GM18951 (cell line): Measurements from ENCODE around the gene MARK3.

Source experiments
- POLR2A ChIP-seq: IDR thresholded peaks from 4 replicates; pipeline ENCODE4 v1.6.1; 2011; ENCODE audit warnings: mild to moderate bottlenecking; ENCODE audit not compliant: insufficient read length, insufficient read depth; ENCODE audit errors: extremely low read depth
- in situ Hi-C: fragments of 300-500 bp; cut with MboI; formaldehyde crosslinking; loops from one replicate; pipeline ENCODE4 v1.12.0; 2022; ENCODE audit warnings: low sequenced_read_pairs, mixed read lengths, inconsistent platforms; ENCODE audit not compliant: unreplicated experiment

MARK3 gene

DNA sequence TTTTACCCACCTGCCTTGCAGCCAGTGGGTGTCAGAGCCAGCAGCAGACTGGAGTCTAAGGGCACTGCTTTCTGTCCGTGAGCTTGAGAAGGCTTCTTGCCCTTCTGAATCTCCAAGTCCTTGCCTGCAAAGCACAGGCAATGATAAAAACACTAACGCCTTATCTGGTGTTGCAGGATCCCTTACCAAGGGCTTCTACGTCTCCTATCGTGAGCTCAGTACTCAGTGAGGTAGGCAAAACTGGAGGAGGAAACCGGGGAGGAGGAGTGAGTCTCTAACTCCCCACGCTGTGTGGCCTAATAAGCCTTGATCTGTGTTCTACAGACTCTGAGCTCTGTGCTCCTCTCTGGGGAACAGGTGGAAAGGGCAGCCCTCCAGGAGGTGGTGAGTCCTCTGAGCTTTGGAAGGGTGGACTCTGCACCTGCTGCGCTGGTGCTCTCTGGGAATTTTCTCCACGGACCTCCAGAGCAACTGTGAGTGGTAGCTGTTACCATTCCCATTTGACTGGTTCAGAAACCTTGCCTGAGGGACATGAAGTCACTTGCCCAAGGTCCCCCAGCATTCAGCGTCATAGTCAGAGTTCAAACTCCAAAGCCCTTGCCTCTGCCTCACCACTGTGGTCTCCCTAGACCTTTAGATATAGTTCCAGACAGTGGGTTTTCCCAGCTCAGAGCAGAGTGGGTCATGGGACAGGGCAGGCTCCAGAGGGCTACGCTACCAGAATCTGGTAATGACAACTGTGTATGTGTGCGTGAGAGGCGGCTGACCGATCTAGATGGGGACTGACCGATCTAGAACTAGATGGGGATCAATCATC, 7.0 kb upstream of the MARK3 start:
- in situ Hi-C loops = no loop called here
- TF ChIP-seq POLR2A = no peak

DNA sequence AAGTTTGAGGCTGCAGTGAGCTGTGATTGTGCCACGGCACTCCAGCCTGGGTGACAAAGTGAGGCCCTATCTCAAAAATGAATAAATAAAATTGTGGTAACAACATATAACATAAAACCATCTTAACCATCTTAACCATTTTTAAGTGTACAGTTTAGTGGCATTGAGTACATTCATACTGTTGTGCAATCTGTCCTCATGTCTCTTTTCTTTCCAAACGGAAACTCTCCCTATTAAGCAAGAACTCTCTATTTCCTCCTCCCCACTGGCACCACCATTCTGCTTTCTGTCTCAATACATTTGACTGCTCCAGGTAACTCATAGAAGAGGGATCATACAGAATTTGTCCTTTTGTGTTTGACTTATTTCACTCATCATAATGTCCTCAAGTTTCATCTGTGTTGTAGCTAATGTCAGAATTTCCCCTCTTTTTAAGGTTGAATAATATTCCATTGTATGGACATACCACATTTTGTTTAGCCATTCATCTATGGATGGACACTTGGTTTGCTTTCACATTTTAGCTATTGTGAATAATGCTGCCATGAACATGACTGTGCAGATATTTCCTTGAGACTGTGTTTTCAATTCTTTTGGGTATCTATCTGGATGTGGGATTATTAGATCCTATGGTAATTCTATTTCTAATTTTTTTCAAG, 4.4 kb upstream of the MARK3 start:
- TF ChIP-seq POLR2A = no peak
- in situ Hi-C loops = no loop called here

DNA sequence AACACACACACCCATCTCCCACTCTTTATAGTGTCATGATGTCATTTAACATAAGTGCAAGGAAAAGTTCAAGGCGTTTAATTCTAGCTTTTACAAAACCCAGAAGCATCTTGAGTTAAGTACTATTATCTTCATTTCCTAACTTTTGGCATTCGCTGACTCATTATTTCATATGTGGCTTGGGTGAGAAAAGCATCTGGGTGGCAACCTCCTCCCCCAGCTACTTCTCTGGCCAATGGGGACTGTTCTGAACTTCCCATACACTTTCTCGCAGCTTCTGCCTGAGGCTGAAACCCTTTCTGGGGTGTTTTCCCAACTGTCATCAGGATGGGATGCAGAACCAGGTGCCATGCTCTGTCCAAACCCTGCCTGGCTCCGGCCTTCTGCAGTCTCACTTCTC, 2.8 kb upstream of the MARK3 start:
- TF ChIP-seq POLR2A = no peak
- in situ Hi-C loops = no loop called here

DNA sequence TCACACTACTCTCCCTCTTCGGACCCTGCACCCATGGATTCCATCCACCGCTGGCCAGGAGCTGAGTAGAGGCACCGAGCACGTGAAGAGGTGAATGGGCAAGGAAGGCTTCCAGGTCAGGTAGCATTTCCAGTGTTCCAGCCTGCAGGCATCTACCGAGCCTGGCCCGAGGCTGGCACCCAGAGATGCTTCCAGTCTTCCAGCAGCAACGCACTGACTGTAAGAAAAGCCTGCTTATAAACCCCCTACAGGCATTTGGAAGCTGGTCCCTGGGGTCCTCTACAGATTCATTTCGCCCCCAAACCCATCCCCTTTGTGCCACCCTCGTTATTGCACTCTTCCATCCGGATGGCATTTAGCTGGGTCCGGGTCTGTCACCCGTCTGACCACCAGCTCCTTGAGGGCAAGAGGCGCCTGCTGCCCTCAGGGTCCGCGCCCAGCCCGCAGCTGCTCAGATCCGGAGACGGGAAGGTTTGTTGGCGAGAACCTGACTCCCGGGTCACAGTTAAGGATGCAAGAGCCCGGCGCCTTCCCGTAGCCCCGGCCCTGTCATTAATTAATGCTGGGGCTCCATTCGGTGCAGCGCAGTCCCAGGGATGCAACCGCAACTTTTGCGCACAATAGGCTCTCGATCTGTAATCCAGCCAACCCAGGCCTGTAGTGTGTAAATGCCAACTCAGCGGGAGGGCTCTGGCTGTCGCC, 614 bp upstream of the MARK3 start:
- no peak for TF ChIP-seq POLR2A
- in situ Hi-C loops = no loop called here

DNA sequence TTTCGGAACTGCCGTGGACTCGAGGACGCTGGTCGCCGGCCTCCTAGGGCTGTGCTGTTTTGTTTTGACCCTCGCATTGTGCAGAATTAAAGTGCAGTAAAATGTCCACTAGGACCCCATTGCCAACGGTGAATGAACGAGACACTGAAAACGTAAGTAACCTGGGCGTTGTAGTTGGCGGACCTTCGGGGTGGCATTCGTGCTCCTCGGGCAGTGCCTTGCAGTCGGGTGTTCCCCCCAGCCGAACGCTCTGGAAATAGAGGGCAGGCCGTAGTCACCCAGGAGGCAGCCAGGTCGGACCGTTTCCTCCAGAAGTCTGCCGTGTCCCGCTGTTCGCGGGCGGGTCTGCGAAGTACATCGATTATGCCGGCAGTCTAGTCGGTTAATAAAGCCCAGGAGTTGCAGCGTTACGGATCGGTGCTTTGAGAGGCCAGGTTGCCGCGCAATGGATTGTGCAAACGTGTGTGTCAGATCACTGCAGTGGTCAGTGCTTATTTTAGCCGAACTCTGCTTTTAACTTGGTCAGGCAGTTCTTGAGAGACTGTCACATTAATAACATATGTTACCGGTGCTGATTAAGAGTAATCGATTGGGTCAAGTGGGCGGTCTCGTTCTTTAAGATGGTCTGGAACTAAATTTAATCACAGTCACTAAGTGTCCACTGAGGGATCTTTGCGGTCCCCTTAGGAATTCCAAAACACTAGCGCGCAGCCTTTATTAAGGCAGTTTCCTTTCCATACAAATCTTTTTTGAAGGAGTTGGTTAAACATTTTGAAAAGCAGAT, 906 bp downstream of the MARK3 start:
- no peak for TF ChIP-seq POLR2A
- in situ Hi-C loops = no loop called here

DNA sequence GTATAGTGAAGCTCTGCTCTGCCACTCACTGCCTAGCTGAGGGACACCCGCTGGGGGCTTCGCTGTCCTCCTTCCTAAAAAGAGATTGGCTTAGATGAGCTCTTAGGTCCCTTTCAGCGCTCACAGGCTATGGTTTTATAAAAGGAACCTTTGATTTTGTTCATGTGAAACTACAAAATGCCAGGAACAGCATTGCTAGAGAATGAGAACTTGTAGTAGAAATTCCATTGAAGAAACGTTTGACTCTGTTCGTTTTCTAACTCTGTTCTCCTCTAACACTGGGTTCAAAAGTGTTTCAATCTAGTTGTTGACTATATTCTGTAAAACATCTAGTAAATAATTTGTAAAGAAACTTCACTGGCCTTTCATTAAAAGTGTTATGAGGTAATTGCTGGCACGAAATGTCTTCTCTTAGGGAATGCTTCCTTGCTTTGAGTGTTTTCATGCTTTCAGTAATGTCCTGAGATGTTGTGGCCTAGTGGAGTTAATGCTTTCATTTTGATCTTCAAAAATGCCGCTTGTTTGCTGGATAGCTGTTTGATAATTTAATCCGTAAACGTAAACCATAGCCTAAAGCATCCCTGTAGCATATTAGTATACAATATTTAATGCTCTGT, 1.6 kb downstream of the MARK3 start:
- in situ Hi-C loops = no loop called here
- no peak for TF ChIP-seq POLR2A

DNA sequence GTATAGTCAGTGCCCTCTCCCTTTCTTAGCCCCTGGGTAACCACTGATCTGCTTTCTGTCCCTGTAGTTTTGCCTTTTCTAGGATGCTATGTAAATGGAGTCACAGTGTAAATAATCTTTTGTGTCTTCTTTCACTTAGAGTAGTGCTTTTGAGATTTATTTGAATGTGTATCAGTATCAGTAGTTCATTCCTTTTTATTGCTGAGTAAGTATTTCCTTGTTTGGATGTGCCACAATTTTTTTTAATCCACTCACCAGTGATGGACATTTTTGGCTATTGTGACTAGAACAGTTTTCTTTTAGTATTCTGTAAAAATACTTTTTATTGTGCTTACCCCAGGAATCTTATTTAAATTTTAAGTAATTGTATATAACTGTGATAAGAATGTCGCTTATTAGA, 3.4 kb downstream of the MARK3 start:
- in situ Hi-C loops = no loop called here

DNA sequence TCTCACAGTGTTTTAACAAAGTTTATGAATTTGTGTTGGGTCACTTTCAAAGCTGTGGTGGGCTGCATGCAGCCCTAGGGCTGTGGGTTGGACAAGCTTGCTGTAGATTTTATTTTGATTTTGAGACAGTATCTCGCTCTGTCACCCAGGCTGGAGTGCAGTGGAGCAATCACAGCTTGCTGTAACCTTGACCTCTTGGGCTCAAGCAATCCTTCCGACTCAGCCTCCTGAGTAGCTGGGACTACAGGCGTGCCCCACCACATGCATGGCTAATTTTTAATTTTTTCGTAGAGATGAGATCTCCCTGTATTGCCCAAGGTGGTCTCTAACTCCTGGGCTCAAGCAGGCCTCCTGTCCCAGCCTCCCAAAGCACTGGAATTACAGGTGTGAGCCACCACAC, 5.4 kb downstream of the MARK3 start:
- TF ChIP-seq POLR2A = no peak
- in situ Hi-C loops = no loop called here

More for the DNA sequence above, 3.4 kb downstream of the MARK3 start:
- no peak for TF ChIP-seq POLR2A

DNA sequence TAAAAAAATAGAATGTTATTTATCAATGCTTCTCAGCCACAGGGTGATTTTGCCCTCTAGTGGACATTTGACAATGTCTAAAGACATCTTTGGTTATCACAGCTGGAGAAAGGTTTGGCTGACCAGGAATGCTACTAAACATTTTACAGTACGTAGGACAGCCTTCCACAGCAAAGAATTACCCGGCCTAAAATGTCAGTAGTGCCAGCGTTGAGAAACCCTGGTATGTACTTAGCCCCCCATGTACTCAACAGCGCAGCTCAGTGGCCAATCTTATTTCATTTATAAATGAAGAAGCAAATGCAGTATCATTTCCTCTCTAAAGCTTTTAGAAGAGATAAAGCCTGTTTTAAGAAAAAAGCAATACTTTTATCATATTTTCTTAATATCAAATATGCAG, 5.8 kb downstream of the MARK3 start:
- in situ Hi-C loops = no loop called here

DNA sequence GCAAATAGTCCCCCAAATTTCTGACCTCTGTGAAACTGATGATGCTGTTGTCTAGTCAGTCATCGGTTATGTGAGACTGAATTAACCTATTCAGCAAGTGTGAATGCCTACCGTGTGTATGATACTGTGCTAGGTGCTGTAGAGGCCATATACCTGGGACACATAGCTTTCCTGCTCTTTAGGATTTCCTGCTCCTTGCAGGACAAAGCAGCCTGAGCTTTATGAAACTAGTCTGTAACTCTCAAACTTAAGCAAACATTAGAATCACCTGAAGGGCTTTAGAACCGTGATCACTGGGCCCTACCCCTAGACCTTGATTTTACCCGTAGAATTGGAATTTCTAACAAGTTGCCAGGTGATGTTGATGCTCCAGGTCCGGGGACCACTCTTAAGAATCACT, 6.9 kb downstream of the MARK3 start:
- no peak for TF ChIP-seq POLR2A
- in situ Hi-C loops = no loop called here

More for the DNA sequence above, 5.8 kb downstream of the MARK3 start:
- no peak for TF ChIP-seq POLR2A

DNA sequence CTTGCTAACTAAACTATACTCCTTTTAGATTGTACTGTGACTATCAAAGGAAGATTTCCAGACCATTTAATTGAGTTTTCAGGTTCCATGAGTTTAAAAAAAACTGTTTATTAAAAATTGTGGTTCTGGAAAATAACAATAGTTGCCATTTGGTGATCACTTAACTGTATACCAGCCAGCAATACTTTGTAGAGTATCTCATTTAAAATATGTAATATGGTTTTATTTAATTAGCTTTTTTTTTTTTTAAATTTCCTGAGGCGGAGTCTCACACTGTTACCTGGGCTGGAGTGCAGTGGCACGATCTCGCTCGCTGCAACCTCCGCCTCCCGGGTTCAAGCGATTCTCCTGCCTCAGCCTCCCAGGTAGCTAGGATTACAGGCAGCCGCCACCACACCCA, 7.4 kb downstream of the MARK3 start:
- in situ Hi-C loops = no loop called here
- no peak for TF ChIP-seq POLR2A

DNA sequence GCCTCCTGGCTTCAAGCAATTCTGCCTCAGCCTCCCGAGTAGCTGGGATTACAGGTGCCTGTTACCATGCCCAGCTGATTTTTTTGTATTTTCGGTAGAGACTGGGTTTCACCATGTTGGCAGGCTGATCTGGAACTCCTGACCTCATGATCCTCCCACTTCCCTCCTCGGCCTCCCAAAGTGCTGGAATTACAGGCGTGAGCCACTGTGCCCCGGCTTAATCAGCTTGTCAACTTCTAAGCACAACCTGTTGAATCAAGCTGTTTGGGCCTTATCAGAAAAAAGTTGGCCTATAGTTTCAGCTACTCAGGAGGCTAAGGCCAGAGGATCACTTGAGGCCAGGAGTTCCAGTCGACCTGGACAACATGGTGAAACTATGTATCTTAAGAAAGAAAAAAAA, 7.9 kb downstream of the MARK3 start:
- TF ChIP-seq POLR2A = no peak
- in situ Hi-C loops = no loop called here
